PFSK-1 (cell line): Measurements from ENCODE around the gene DNAJC5G.

Experiments
- POLR2AphosphoS5 ChIP-seq: IDR thresholded peaks from 2 replicates; pipeline ENCODE4 v1.6.1; 2012; ENCODE audit warnings: low read depth, mild to moderate bottlenecking, control low read depth, low read length, moderate library complexity
- SIN3A ChIP-seq: IDR thresholded peaks from 2 replicates; pipeline ENCODE4 v1.6.1; 2012; ENCODE audit warnings: mild to moderate bottlenecking, low read length, moderate library complexity, borderline replicate concordance; ENCODE audit not compliant: insufficient read depth

DNA sequence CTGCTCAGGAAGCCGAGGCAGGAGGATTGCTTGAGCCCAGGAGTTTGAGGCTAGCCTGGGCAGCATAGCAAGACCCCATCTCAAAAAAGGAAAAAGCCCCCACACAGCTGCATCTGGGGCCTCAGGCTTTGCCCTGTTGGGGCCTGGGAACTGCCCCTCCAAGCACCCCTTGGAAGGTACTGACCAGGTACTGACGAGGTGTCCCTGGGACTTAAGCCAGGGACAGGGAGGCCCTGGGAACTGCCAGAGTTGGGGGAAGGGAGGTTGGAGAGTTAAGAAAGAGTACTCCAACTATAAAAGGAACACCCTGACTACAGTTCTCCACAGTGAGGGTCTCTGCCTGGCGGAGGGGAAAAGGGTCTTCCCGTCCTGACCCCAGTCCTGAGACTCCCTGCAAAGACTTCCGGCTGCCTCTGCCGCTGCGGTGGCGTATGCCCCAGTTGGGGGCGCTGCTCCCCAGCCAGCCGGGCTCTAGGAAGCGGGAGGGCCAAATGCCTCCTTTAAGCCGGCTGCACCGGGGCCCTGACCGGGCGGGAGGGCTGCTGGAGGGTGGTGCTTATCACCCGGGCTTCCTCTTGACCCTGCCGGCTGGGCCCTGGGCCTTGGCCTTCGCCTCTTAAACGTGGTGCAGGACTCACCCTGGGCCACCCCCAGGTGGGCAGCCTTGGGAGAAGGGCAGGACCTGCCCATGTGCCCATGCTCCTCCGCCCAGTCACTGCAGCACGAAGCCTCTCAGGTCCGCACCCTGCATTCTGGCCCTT lies 25.2 kb upstream of the DNAJC5G start:
- TF ChIP-seq SIN3A (no peak), POLR2AphosphoS5 (no peak)
